ENCODE measurements around the gene HMGXB4. TPM values are rescaled to one million over a fixed set of nuclear protein-coding genes. Genes with fewer than 3 reads are reported as not detected.

The HMGXB4 gene, protein sequence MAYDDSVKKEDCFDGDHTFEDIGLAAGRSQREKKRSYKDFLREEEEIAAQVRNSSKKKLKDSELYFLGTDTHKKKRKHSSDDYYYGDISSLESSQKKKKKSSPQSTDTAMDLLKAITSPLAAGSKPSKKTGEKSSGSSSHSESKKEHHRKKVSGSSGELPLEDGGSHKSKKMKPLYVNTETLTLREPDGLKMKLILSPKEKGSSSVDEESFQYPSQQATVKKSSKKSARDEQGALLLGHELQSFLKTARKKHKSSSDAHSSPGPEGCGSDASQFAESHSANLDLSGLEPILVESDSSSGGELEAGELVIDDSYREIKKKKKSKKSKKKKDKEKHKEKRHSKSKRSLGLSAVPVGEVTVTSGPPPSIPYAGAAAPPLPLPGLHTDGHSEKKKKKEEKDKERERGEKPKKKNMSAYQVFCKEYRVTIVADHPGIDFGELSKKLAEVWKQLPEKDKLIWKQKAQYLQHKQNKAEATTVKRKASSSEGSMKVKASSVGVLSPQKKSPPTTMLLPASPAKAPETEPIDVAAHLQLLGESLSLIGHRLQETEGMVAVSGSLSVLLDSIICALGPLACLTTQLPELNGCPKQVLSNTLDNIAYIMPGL
- total RNA-seq (10 to 100 TPM; 15.9 to 23.9 (median 20.9) TPM), polyA plus RNA-seq (10 to 100 TPM; 14.8 to 18.5 TPM)
- long read RNA-seq, donor 1, transcript HMGXB4-203 (4 exons, 1,257 nt), result major isoform, 11 of 35 reads
- long read RNA-seq, donor 1, partial matches to known transcripts, result 18 of 35 reads
- long read RNA-seq, donor 1, other reads (novel, unspliced or antisense), result 3 of 35 reads
- long read RNA-seq, donor 2, full-length matches to known transcripts, result 7 of 26 reads
- long read RNA-seq, donor 2, partial matches to known transcripts, result 19 of 26 reads
- long read RNA-seq, donor 2, other reads (novel, unspliced or antisense), result 0 of 26 reads
- long read RNA-seq, donor 3, full-length matches to known transcripts, result 9 of 25 reads
- long read RNA-seq, donor 3, partial matches to known transcripts, result 5 of 25 reads
- long read RNA-seq, donor 3, other reads (novel, unspliced or antisense), result 11 of 25 reads

DNA sequence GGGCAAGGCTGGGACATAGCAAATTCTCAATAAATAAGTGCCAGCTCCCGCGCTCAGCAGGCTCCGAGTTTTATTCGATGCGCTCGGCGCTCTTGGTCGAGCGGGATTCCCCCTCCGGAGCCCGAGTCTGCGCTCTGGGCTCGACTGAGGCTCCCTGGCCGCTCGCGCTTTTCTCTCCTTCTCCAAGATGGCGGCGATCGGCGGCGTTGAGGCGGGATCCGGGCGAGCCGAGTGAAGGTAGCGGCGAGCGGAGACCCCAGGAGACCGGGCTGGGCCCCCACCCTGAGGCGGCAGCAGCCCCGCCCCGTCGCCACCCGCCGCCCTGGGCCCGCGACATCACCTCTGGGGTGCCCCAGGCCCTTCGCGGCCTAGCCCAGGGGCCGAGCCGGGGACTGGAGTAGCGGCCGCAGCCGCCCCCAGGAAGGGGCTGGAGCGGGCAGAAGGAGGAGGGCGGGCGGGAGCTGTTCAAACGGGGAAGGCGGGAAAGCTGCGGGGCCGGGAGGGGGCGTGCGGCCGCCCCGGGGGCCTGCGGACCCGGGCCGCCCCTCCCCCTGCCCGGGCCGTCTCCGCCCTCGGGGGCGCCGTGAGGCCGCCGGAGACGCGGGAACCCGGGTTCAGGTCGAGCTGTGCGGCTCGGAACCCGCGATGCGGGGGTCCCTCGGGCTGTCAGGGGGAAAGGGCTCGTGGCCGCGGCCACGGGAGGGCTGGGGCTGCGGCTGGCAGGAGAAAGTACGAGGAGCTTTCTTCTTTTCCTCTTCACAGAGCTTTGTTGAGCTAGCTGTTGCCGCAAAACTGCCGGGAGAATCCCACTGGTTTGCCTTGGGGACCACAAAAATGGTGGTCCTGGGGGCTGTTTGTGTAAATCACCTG, at the start of gene HMGXB4:
Gene HMGXB4 (plus strand): TSS at position 173 of the 870 bp plus-strand sequence. CDS start 4,898 bp downstream, outside the sequence.
- Histone ChIP-seq H3K36me3 (no peaks in the 10 kb centered on the region), H3K9me3 (no peaks in the 10 kb centered on the region), H3K27ac (peak within 1 kb of the TSS; percentile 92 to 100), H3K4me3 (peak within 1 kb of the TSS; percentile 88), H3K4me1 (ENCODE audit: insufficient read depth) (peaks cover 3% of the 10 kb centered on the region), H3K27me3 (no peaks in the 10 kb centered on the region)
- intact Hi-C loops (cut with DNase I), result no loop called here
- TF ChIP-seq, protein P1, sequence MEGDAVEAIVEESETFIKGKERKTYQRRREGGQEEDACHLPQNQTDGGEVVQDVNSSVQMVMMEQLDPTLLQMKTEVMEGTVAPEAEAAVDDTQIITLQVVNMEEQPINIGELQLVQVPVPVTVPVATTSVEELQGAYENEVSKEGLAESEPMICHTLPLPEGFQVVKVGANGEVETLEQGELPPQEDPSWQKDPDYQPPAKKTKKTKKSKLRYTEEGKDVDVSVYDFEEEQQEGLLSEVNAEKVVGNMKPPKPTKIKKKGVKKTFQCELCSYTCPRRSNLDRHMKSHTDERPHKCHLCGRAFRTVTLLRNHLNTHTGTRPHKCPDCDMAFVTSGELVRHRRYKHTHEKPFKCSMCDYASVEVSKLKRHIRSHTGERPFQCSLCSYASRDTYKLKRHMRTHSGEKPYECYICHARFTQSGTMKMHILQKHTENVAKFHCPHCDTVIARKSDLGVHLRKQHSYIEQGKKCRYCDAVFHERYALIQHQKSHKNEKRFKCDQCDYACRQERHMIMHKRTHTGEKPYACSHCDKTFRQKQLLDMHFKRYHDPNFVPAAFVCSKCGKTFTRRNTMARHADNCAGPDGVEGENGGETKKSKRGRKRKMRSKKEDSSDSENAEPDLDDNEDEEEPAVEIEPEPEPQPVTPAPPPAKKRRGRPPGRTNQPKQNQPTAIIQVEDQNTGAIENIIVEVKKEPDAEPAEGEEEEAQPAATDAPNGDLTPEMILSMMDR (IDR thresholded peaks at IDR 0.05), result peak in 1 of 3 donors; percentile 33
- no peak for TF ChIP-seq POLR2A (IDR thresholded peaks at IDR 0.05)
- no peak for TF ChIP-seq EP300 (IDR thresholded peaks at IDR 0.05)
- 0 to 1% (median 1%) methylated on average over 50 to 84 of the region's 84 CpGs for WGBS, 3 donors
- DNase-seq, result peak; percentile 83 to 90 (median 84)

DNA sequence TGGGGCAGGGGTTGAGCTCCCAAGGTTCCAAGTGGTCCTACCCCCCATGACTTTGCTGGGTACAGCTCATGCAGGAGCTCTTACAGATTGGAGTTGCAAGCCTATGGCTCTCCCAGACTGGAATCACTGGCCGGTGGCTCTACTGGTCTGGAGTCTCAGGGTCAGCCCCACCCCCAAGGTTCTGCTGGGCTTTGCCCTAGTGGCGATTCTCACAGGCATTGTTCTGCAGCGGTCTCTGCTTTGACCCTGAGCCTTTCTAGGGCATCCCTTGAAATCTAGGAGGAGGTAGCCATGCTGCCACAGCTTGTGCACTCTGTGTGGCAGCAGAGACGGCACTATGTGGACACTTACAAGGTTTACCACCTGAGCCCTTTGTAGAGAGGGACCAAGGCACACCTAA, 49.3 kb upstream of the HMGXB4 start:
- TF ChIP-seq, protein P1 (IDR thresholded peaks at IDR 0.05), result no peak
- TF ChIP-seq EP300 (IDR thresholded peaks at IDR 0.05), result no peak
- TF ChIP-seq POLR2A (IDR thresholded peaks at IDR 0.05), result no peak
- WGBS, 3 donors, result 87 to 98% (median 88%) methylated on average over 4 of the region's 4 CpGs
- Histone ChIP-seq H3K9me3 (no peaks in the 10 kb centered on the region), H3K4me3 (no peak overlapping the region), H3K36me3 (no peaks in the 10 kb centered on the region), H3K27me3 (no peaks in the 10 kb centered on the region), H3K4me1 (ENCODE audit: insufficient read depth) (no peaks in the 10 kb centered on the region), H3K27ac (no peak overlapping the region)
- intact Hi-C loops (cut with DNase I), result no loop called here
- DNase-seq, result no peak

DNA sequence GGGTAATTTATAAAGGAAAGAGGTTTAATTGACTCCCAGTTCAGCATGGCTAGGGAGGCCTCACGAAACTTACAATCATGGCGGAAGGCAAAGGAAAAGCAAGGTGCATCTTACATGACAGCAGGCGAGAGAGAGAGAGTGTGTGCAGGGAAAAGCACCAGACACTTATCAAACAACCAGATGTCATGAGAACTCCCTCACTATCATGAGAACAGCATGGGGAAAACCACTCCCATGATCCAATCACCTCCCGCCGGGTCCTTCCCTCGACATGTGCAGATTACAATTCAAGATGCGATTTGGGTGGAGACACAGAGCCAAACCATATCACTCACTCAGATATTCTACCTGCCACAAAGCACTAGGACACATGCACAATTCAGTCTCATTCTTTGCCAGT, 48.1 kb upstream of the HMGXB4 start:
- no peaks in the 10 kb centered on the region for H3K9me3 ChIP-seq
- no peak for DNase-seq
- intact Hi-C loops (cut with DNase I), result no loop called here
- no peaks in the 10 kb centered on the region for H3K4me1 ChIP-seq (ENCODE audit: insufficient read depth)
- 89 to 92% (median 91%) methylated on average over 7 of the region's 7 CpGs for WGBS, 3 donors
- no peaks in the 10 kb centered on the region for H3K27me3 ChIP-seq
- H3K4me3 ChIP-seq, result no peak overlapping the region
- no peak for TF ChIP-seq POLR2A (IDR thresholded peaks at IDR 0.05)
- TF ChIP-seq, protein P1 (IDR thresholded peaks at IDR 0.05), result no peak
- TF ChIP-seq EP300 (IDR thresholded peaks at IDR 0.05), result no peak
- no peak overlapping the region for H3K27ac ChIP-seq
- H3K36me3 ChIP-seq, result no peaks in the 10 kb centered on the region
